ENCODE results near the gene LTA4H. TPM values are rescaled to one million over a fixed set of nuclear protein-coding genes. Genes with fewer than 3 reads are reported as not detected.

The LTA4H gene
- total RNA-seq, 1 donor from 2014 or later, result 83.5 TPM

DNA sequence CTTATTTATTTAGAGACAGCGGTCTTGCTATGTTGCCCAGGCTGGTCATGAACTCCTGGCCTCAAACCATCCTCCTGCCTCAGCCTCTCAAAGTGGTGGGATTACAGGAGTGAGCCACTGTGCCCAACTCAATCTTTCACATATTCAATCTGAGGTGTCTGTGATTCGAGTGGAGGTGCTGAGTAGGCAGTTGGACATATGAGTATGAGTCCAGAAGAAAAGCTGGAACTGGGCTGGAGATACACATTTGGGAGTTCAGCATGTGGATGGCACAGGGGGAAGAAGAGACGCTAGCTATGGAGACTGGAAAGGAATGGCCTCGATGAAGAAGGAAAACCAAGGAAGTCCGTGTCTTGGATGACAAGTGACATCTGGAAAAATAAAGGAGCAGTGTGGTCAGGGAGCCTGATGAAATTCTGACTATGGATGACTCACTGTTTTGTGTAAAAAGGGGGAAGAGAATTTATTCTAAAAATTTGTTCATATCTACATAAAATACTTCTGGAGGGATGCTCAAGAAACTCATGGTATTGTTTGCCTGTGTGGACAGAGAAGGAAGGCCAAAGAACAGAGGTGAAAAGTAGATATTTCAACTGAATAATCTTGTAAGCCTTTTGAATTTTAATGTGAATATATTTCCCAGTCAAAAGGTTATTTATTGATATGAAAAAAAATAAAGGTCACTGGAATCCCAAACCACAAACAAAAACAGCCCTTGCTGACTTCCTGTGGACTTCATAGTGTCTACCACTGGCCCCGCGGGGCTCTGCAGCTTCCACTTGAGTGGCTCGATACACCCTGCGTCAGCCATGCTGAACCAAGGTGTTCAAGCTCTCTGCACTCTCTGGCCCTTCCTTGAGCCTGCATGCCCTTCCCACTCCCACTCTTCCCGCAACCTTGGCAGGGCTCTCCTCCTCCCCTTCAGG, 8.9 kb upstream of the LTA4H start:
- no peaks in the 10 kb centered on the region for H3K27me3 ChIP-seq (ENCODE audit: control insufficient read depth, insufficient read depth, low read length)
- H3K4me3 ChIP-seq (ENCODE audit: low read depth, low read length), result no peak overlapping the region
- H3K36me3 ChIP-seq (ENCODE audit: control insufficient read depth, insufficient read depth, low read length), result no peaks in the 10 kb centered on the region
- no peak for TF ChIP-seq CTCF (IDR thresholded peaks at IDR 0.05; ENCODE audit: insufficient read depth, low read length, severe bottlenecking)
- FAIRE-seq (no peak), DNase-seq (ENCODE audit: low read depth) (peak; percentile 58)

DNA sequence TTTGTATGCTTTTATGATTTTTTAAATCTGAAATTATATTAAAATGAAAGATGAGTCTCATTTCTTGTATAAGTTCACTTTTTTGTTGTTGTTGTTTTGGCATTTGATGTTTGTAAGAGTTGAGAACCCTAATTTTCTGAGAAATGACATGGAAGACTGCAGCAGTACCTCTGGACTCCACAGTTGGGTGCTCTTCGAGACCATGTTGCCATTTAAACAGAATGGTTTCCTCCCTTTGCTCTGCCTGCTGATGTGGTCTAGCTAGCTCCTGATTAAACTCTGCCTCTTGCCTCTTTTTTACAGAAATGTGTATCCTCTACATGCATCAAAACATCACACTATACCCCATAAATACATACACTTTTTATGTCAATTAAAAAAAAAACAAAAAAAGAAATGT, 5.8 kb upstream of the LTA4H start:
- Histone ChIP-seq H3K4me3 (ENCODE audit: low read depth, low read length) (no peak overlapping the region), H3K36me3 (ENCODE audit: control insufficient read depth, insufficient read depth, low read length) (no peaks in the 10 kb centered on the region), H3K27me3 (ENCODE audit: control insufficient read depth, insufficient read depth, low read length) (no peaks in the 10 kb centered on the region)
- TF ChIP-seq CTCF (IDR thresholded peaks at IDR 0.05; ENCODE audit: insufficient read depth, low read length, severe bottlenecking), result no peak
- no peak for FAIRE-seq
- no peak for DNase-seq (ENCODE audit: low read depth)

GRCh38 chr12:96040305-96041133, 5.1 kb upstream of the LTA4H start:
- no peak for DNase-seq (ENCODE audit: low read depth)
- Histone ChIP-seq H3K27me3 (ENCODE audit: control insufficient read depth, insufficient read depth, low read length) (no peaks in the 10 kb centered on the region), H3K4me3 (ENCODE audit: low read depth, low read length) (no peak overlapping the region), H3K36me3 (ENCODE audit: control insufficient read depth, insufficient read depth, low read length) (no peaks in the 10 kb centered on the region)
- TF ChIP-seq CTCF (IDR thresholded peaks at IDR 0.05; ENCODE audit: insufficient read depth, low read length, severe bottlenecking), result no peak
- no peak for FAIRE-seq

DNA sequence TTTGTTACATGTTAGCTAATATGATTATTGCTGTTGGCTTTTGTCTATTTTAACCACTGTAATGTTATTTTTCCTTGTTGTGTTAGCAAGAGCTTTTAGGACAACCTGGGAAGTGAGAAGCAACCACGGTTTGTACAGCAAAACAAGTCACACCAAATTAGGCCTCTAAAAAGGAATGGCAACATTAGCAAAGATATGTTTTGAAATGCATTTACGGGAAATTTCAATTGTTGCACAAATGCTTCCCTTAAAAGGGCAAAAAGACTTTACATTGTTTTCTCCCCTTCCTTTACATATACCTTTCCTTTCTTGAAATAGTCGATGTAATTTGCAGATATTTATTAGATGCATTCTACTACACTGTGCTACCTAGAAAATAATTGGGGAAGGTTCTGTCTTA, 4.1 kb upstream of the LTA4H start:
- TF ChIP-seq CTCF (IDR thresholded peaks at IDR 0.05; ENCODE audit: insufficient read depth, low read length, severe bottlenecking), result no peak
- no peak for DNase-seq (ENCODE audit: low read depth)
- H3K27me3 ChIP-seq (ENCODE audit: control insufficient read depth, insufficient read depth, low read length), result no peaks in the 10 kb centered on the region
- no peak for FAIRE-seq
- no peaks in the 10 kb centered on the region for H3K36me3 ChIP-seq (ENCODE audit: control insufficient read depth, insufficient read depth, low read length)
- no peak overlapping the region for H3K4me3 ChIP-seq (ENCODE audit: low read depth, low read length)

- FAIRE-seq (no peak), DNase-seq (ENCODE audit: low read depth) (peak; percentile 59)
- TF ChIP-seq CTCF (IDR thresholded peaks at IDR 0.05; ENCODE audit: insufficient read depth, low read length, severe bottlenecking), result no peak
- Histone ChIP-seq H3K4me3 (ENCODE audit: low read depth, low read length) (no peak overlapping the region), H3K36me3 (ENCODE audit: control insufficient read depth, insufficient read depth, low read length) (no peaks in the 10 kb centered on the region), H3K27me3 (ENCODE audit: control insufficient read depth, insufficient read depth, low read length) (no peaks in the 10 kb centered on the region)
Observed at GRCh38 chr12:96036765-96037455, 1.5 kb upstream of the LTA4H start.

Data from bronchial epithelial cell (primary cell).